ENCODE measurements around the gene UBALD2.
"Not testable (repeated sequence)": the region's sequence is repeated elsewhere in the genome, so short reads cannot be mapped to it uniquely, and the experiment has no call there.

UBALD2 gene

DNA sequence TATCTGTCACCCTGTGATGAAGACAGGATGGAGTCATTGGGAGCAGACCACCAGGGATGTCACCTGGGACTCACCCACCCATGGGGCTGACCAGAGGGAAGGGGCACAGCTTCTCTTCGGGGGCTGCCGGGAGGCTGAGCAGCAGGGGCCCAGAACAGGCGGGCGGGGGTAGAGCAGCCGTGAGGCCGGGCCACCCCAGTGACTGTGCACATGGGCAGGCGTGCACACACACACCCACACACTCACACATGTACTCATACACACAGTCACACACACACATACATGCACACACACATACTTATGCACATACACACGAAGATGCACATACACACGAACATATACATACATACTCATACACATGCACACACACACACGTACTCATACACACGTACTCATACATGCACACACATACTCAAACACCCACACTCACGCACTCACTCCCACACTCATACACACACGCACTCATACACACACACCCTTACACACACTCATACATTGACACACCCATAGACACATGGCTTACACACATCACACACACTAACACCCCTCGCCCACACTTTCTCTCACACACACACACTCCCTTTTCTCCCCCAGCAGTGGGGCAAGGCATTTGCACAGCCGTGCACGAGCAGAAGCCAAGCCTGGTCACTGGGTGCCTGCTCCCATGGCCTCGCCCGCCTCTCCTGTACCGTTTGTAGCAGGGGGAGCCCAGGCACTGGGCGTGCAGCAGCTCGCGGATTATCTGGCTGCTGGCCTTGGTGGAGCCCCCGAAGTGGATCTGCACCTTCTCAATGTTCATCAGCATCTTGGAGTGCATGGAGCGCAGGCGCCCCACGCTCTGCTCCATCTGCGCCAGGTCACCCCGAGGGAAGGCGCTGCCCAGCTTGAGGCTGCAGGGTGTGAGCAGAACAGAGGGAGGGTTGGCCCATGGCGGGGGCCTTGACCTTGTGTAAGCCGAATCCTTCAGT is 12.4 kb downstream of the UBALD2 start:
- DNase-seq (ENCODE audit: low read depth, low spot score) = no peak

DNA sequence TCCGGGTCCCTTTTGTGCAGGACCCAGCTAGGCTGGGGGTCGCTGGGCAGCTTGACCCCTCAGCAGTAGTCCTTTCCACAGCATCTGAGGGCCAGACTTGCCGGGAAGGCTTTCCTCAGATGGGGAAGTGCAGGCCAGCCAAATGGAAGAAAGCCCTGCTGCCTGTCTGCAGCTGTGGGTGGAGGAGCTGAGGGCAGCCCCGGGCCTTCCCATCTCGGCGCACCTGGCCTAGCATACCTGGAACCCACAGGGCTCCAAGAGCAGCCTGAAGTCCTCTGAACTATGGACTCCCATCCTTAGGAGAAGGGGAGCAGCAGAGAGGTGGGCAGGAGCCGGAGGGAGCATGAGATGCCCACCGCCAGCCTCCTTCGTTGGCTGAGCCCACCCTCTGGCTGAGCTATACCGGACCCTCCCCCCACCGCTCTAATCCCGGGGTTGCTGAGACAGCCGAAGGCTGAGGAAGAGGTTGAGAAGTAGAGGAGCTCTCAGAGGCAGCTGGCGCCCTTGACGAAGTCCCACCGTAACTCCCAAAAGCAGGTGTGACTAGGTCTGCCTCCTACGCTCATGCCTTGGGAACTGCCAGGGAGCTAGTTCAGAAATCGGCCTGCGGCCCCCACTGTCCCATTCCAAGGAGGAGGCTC is 13.2 kb downstream of the UBALD2 start:
- no peak for DNase-seq (ENCODE audit: low read depth, low spot score)

DNA sequence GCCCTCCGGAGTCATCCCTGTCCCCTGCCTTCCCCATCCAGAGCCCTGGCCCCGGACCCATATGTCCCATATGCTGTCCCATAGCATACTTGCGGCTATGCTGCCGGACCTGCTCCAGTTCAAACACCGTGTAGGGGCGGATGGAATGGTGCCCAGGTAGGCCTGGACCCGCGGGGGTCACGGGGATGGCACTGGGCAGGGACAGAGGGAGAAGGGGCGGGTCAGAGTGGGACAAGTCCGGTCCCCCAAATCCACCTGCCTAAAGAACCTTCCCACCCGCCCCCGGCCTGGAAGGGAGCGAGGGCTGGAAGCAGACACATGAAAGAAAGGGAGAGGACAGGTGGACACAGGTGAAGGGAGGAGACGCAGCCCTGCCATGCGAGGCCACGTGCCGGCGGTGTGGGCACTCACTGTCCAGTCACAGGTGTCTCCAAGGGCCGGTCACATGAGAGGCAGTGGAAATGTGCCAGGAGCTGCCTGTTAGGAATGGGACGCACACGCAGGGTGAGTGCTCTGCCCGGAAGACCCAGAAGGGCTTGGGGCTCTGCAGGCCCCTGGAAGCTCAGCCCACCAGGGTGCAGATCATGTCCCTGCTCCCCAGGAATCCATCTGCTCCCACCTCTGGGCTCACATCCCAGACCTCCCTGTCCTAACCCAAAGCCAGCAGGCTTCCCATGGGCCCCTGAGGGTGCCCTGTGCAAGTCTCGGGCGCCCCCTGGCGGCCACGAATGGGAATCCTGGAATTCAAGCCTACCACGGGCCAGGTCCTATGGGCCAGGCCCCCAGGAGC is 14.0 kb downstream of the UBALD2 start:
- no peak for DNase-seq (ENCODE audit: low read depth, low spot score)

DNA sequence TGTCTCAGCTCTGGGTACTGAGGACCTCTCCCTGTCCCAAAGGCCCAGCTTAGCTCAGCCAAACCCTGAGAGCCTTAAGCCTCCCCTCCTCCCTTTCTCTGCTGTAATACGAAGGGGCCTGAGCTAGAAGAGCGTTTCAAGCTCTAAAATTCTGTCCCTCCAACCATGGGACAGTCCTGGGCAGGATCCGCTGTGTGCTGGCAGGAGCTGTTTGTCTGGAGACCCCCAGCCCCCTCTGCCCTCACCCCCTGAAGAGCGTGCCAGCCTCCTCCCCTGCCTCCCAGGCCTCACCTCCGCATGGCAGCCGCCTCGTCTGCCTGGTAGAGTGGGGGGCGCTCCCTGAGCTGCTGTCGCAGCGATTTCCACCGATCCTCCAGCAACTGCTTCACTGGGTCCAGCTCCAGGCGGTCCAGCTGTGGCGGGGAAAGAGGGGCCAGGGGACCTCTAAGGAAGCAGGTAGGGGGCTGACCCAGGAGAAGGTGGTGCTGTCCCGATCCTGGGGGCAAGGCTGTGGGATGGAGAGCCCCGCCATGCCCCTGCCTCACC is 14.7 kb downstream of the UBALD2 start:
- DNase-seq (ENCODE audit: low read depth, low spot score) = no peak

DNA sequence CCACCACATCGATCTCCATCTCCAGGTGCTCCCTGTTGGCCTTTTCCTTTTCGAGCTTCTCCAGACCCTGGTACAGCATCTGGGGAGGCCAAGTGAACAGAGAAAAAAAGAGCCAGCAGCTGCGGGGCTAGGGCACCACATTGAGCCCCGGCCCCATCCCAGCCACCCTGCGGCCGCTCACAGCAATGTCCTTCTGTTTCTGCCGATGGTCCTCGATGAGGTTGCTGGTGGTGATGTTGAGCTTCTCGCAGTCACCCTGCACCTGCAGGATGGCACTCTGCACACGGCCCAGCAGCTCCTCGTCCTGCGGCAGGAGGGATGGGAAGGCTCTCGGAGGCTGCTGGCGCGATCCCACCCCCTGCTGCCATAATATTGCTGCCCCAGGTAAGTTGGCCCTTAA is 15.5 kb downstream of the UBALD2 start:
- no peak for DNase-seq (ENCODE audit: low read depth, low spot score)

DNA sequence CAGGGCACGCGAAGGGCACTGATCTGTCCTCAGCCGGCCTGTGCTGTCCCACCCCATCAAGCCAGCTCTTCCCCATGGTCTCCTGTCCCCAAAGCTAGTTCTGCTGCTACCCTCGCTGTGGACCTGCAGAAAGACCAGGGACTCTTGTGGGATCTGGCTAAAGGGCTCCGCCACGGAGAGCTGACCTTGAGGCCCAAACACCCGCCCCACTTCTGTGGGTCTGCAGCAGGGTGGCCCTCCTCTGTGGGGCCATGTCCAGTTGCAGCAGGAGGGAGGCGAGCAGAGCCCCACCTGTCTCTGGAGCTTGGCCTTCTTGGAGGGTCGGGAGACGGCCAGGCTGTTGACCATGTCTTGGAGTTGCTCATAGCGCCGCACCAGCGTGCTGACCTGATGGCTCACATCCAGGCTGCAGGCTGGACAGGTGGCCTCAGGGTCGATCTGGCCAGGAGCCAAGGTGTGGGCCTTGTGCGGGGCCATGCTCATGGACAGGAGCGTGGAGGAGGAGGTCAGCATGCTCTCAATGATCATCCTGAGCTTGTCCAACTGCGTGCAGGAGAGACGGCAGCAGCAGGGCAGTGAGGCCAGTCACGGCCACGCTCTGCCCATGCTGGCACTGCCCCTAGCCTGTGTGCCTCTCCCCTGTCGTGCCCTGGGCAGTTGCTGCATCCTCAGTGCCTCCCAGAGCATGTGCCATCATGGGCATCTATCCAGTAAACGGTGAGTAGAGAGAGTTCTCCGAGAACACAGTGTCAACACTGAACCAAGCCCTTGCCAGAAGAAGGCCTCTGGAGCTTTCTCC is 16.6 kb downstream of the UBALD2 start:
- no peak for DNase-seq (ENCODE audit: low read depth, low spot score)

DNA sequence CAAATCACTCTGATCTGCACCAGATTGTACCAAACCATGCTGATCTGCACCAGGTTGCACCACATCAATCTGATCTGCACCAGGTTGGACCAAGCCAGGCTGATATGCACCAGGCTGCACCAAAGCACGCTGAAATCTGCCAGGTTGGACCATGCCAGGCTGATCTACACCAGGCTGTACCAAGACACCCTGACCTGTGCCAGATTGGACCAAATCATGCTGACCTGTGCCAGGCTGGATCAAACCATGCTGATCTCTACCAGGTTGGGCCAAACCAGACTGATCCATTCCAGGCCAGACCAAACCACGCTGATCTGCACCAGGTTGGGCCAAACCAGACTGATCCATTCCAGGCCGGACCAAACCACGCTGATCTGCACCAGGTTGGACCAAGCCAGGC is 27.4 kb downstream of the UBALD2 start:
- no peak for DNase-seq (ENCODE audit: low read depth, low spot score)

DNA sequence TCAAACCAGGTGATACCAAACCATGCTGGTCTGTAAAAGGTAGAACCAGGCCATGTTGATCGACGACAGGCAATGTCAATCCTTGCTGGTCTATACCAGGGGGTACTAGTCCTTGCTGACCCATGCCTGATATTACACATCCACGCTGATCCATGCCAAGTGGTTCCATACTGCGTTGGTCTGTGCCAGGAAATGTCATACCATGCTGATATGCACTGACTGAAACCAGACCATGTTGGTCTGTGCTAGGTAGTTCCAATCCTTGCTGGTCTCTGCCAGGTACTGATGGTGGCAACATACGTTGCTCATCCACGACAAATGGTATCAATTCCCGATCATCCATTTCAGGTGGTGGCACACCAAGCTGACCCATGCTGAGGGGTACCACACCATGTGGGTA is 28.0 kb downstream of the UBALD2 start:
- no peak for DNase-seq (ENCODE audit: low read depth, low spot score)

DNA sequence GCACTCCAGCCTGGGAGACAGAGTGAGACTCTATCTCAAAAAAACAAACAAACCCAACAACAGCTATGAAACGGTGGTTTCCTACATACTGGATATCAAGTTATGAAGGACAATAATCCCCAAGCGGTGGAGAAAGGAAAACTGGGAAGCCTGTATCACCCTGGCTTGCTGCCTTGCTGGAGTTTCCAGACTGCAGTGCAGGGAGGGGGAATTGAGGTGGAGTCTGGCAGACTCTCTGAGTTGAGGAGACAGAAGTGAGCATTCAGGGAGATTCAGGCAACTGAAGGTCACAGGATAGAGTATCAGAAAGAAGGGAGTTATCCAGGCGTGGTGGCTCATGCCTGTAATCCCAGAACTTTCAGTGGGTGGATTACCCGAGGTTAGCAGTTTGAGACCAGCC is 31.0 kb downstream of the UBALD2 start:
- DNase-seq (ENCODE audit: low read depth, low spot score) = no peak

DNA sequence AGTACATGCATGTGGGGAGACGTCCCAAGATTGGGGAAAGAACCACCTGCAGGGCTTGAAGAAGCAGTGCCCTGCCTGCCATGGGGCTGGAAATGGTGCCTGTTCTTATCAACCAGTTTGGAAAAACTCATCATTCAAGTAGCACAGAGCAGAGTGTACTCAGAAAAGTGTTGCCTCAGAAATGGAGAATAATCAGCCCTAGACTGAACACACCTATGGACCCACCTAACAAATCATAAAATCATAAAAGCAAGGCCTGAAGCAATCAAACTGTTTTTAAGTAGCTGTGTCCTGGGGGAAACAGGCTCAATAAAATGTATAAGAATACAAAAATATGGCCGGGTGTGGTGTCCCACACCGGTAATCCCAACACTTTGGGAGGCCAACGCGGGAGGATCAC is 31.7 kb downstream of the UBALD2 start:
- DNase-seq (ENCODE audit: low read depth, low spot score) = no peak

DNA sequence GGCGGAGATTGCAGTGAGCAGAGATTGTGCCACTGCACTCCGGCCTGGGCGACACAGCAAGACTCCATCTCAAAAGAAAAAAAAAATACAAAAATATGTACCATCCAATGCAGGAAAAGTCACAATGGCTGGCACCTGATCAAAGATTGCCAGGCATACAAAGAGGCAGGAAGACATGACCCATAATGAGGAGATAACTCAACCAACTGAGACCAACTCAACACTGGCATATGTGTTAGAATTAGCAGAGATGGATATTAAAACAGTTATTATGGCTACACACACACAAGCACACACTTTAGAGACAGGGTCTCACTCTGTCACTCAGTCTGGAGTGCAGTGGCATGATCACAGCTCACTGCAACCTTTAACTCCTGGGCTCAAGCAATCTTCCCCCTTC is 32.3 kb downstream of the UBALD2 start:
- DNase-seq (ENCODE audit: low read depth, low spot score) = no peak

DNA sequence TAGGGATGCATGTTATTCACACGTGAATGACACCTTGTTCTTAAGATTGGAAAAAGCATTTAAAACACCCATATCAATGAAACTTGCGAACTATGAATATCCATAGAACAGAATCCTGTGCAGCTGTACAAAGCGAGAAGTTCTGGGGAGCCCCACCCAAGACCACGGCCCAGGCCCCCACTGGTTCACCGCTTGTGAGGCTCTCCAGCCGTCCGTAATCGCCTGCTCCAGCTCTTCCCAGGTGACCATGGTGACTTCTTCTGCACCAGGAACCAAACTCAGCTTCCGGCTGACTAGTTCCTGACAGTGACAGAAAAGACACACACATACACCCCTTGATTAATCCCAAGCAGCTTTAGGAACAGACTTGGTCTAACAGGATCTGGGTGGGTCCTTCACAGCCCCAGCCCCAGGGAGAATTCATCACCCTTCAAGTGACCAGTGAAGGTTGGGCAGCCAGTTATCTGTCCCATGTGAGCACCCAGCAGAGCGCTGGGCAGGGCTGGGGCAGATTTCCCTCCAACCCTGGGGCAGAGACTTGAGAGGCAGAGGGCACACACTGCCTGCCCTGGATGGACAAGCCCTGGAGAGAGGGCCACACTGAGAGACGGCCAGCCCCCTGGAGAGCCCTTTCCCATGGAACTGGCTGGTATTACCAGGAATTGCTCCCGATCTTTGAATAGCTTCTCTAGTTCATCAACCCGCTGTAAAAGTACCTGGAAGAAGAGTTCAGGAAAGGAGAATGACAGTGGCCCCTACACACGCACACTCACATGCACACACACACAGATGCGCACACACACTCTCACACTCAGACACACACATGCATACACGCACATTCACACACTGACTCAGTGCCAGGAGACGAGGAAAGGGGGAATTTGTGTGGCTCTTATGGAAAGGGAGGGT is 39.3 kb downstream of the UBALD2 start:
- DNase-seq (ENCODE audit: low read depth, low spot score) = no peak

DNA sequence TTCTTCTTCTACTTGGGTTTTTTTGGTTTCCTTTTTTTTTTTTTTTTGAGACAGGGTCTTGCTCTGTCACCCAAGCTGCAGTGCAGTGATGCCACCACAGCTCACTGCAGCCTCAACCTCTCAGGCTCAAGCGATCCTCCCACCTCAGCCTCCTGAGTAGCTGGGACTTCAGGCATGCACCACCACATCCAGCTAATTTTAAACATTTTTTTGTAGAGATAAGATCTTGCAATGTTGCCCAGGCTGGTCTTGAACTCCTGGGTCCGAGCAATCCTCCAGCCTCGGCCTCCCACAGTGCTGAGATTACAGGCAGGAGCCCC is 39.9 kb downstream of the UBALD2 start:
- not testable (repeated sequence) for DNase-seq (ENCODE audit: low read depth, low spot score)

DNA sequence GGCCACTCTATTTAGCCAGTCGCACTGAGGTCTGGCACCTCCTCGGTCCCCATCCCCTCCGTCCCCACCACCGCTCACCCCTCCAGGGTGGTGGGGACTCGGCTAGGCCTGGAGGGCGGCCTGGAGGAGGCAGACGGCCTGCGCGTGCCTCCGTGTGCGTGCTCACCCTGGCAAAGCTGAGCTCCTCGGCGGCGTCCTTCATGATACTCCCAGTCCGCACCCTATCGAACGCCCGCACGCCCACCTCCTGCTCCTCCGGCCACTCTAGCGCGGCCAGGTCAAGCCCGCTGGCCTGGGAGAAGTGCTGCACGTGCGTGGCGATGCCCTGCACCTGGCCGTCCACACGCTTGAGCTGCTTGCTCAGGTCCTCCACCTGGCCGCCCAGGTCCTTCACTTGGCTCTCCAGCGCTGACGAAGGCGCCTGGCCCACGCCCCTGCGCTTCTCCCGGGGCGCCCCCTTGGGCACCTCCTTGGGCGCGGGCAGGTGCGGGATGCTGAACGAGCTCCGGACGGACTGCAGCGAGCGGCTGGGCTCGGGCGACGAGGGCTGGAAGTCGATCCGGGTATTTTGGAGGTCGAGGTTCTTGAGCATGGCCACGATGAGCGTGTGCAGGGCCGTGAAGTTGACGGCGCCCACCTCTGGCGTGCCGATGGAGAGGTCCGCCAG is 42.3 kb downstream of the UBALD2 start:
- no peak for DNase-seq (ENCODE audit: low read depth, low spot score)

DNA sequence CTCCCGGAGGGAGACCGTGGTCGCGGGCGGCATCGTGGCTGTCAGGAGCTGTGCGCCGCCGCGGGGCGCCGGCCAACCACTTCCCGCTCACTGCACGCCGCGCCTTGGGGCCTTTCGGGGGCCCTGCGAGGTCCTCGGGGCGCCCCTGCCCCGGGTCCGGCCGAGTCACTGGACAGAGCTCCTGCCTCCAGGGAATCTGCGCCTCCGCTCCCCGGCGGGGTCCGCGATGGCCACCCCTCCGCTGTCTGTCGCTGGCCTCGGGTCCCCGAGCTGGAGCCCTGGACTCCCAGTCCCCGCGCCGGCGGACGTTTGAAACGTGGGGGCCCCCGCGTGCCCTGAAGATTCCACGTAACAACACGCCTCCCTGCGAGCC is 42.8 kb downstream of the UBALD2 start, which contains the start of gene QRICH2:
QRICH2 (minus strand) TSS at position 311 of the 373 bp plus-strand sequence; CDS start at position 33, 278 bp downstream.
- DNase-seq (ENCODE audit: low read depth, low spot score) = no peak

DNA sequence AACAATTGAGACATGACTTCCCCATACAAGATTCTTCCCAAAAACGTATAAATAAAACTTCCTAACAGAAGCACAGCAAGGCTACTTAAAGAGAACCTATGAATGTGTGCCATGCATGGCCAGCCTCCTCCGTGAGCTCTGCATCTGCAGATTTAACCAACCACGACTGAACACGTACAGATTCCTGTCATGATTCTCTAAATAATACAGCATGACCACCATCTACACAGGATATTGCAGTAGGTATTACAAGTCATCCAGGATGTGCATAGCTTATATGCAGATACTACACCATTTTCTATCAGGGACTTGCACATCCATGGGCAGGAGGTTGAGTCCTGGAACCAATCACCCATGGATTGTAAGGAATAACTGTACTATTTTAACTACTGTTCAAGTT is 44.3 kb downstream of the UBALD2 start:
- no peak for DNase-seq (ENCODE audit: low read depth, low spot score)

DNA sequence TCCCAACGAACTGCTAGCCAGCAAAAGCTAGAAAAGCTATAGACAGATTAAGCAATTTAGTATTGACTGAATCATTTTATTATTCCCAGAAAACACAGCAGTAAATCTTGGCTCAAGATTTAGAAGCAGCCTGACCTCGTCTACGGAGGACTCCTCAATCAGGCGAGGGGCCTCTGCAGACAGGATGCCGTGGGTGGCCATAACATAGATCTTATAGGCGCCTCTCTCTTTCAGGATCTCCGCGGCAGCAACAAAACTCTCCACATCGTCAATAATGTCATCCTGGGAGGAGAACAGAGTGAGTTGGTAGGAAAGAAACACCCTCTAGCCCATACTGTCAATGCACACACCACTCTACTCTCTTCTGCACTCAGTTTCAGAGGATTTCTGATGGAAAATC is 47.6 kb downstream of the UBALD2 start:
- DNase-seq (ENCODE audit: low read depth, low spot score) = no peak

DNA sequence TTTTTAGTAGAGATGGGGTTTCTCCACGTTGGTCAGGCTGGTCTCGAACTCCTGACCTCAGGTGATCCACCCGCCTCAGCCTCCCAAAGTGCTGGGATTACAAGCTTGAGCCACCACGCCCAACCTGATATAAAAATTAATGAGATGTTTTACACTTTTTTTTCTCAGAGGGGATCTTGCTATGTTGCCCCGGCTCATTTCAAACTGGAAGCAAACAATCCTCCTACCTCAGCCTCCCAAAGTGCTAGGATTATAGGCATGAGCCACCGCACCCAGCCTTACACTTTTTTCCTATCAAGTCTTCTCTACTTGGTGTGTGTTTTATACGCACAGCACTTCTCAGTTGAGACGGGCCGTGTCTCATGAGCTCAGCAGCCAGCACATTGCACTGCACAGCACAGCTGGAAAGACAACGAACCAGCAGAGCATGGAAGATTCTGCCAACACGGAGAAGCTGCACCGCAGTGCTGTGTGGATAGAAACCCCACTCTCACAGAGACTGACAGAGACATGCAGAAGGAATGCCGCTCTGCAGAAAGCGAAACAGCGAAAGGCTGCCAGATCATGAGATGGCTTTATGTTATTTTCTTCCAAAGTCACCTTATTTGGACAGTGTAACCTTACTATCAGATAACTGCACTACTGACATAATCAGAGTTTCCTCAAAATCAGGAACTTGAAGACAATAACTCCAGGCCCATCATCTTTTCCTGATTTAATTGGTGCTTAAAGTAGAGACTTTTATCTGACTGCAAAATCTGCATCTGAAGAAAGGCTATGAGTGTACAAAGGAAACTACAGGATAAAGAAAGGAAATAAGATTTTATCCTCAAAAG is 49.5 kb downstream of the UBALD2 start:
- no peak for DNase-seq (ENCODE audit: low read depth, low spot score)

DNA sequence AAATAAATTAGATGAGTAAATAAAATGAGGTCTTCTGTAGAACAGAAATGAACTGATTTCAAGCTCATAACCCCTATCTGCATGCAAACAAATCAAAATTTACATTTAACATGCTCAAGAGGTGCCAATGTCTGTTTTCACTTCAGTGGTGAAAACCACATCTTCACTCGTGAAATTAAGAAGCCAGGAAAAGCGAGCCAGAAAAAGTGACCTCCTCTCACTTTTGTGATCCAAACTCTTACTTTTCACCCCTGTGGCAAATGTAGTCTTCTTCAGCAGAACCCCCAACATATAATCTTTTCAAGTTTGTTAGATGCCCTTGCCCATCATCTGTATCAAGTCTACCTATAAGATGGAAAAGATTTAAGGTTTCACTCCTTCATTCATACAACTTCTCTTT is 52.4 kb downstream of the UBALD2 start:
- no peak for DNase-seq (ENCODE audit: low read depth, low spot score)

Data from iPS DF 19.7 (cell line).